Uterus (tissue), 4 donors: Measurements from ENCODE around the gene PSMB5. TPM values are rescaled to one million over a fixed set of nuclear protein-coding genes. Genes with fewer than 3 reads are reported as not detected.

Experiments used
- DNase-seq, 2 donors: peaks; one replicate each; pipeline ENCODE4 v3.0.0-alpha.2; 2019 to 2020
- H3K27ac ChIP-seq, 2 donors: fragments of 200-600 bp; sonication (generic); 1 replicate in 1 of 2; 2 replicates in 1 of 2; pipeline ENCODE4 v1.5.1; 2016 to 2018
- H3K27me3 ChIP-seq, 2 donors: fragments of 200-600 bp; sonication (generic); one replicate each; pipeline ENCODE4 v1.5.1; 2018 to 2019; ENCODE audit warnings: control low read depth in 1 of 2
- H3K36me3 ChIP-seq, 2 donors: fragments of 200-600 bp; sonication (generic); one replicate each; pipeline ENCODE4 v1.5.1; 2019; ENCODE audit warnings: control low read depth in 1 of 2
- H3K4me1 ChIP-seq, 2 donors: fragments of 200-600 bp; sonication (generic); one replicate each; pipeline ENCODE4 v1.5.1; 2018 to 2019; ENCODE audit warnings: control low read depth in 1 of 2
- H3K4me3 ChIP-seq, 2 donors: fragments of 200-600 bp; sonication (generic); 1 replicate in 1 of 2; 2 replicates in 1 of 2; pipeline ENCODE4 v1.5.1; 2018 to 2019; ENCODE audit warnings: mild to moderate bottlenecking in 1 of 2
- H3K9me3 ChIP-seq, 2 donors: fragments of 200-600 bp; sonication (generic); one replicate each; pipeline ENCODE4 v1.5.1; 2019; ENCODE audit warnings: control low read depth in 1 of 2
- POLR2A ChIP-seq, 2 donors: fragments of 450-650 bp; IDR thresholded peaks; one replicate each; pipeline ENCODE4 v1.6.1; 2016; ENCODE audit warnings: antibody characterized with exemption in 2 of 2, mild to moderate bottlenecking in 1 of 2, moderate library complexity in 1 of 2
- intact Hi-C: fragments of 100-400 bp; cut with DNase I; formaldehyde crosslinking; loops from one replicate; pipeline ENCODE4 v1.15.1; 2023; ENCODE audit warnings: low total_unique reads
- total RNA-seq, 4 donors: library from RNA; depleted of rRNA in 3 of 4; stranded (reverse); fragments of >200 nt in 3 of 4; gene quantifications; one replicate each; pipeline versions ENCODE4 v1.1.0 to v1.2.4, GENCODE V29; 2014 to 2023
- TF ChIP-seq, protein P1 (sequence below), 4 experiments: fragments of 200-600 bp in 2 of 4; fragments of 450-650 bp in 2 of 4; sonication (generic) in 2 of 4; IDR thresholded peaks; one replicate each; pipeline ENCODE4 v1.5.1; 2016 to 2019; ENCODE audit warnings: antibody characterized with exemption in 4 of 4, mild to moderate bottlenecking in 2 of 4, moderate library complexity in 1 of 4
- donor health status: DM: yes; HTN: yes; CAD: no.

Gene PSMB5
- total RNA-seq, 4 donors from 2014 or later, result 18.4 to 121 (median 92.0) TPM

GRCh38 chr14:23047034-23047634, 12.4 kb upstream of the PSMB5 start:
- intact Hi-C loops, result no loop called here

DNA sequence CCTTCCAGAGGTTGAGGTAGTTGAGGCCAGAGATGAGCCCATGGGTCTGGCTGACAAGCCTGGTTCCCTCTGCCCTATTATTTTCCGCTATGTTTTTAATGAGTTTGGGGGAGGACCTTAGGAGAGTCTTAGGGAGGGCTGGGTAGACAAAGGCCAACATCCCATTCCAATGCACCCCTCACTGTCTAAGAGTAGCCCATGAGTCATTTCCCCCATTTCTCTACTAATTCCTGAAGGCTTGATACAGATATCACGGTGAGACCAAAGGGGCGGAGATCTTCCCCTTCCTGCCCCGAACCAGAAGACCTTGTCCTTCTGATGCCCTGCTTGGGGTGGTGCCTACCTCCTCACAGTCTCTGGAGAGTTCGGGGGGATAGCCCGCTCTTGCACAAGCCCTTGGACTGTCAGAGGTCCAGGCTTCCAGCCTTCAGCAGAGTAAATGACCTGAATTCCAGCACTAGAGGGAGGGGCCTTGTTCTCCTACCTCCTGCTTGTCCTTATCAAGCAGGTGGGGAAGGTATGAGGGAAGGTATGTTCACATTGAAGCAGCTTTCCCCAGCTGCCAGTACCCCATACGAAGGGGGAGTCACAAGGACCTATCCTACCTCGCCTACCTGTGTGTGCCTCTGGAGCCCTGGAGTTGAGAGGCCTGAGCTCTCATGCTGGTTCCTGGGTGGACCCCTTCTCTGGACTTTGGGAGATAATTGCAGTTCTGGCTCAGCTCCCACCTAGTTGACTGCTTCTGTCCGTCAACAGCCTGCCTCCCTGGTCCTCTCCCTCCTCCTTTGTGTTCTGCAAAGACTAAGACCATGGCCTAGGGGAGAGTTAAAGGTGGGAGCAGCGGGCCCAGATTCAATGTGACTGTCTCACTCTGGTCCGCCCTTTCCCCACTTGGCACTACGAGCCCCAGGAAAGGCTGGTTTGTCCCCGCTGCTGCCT, 11.0 kb upstream of the PSMB5 start:
- H3K4me3 ChIP-seq, result no peak overlapping the region
- no peaks in the 10 kb centered on the region for H3K9me3 ChIP-seq
- peak in 1 of 2 donors; percentile 43 for DNase-seq
- no peaks in the 10 kb centered on the region for H3K36me3 ChIP-seq
- H3K4me1 ChIP-seq, result no peaks in the 10 kb centered on the region
- no peak for TF ChIP-seq POLR2A (IDR thresholded peaks at IDR 0.05)
- TF ChIP-seq, protein P1, sequence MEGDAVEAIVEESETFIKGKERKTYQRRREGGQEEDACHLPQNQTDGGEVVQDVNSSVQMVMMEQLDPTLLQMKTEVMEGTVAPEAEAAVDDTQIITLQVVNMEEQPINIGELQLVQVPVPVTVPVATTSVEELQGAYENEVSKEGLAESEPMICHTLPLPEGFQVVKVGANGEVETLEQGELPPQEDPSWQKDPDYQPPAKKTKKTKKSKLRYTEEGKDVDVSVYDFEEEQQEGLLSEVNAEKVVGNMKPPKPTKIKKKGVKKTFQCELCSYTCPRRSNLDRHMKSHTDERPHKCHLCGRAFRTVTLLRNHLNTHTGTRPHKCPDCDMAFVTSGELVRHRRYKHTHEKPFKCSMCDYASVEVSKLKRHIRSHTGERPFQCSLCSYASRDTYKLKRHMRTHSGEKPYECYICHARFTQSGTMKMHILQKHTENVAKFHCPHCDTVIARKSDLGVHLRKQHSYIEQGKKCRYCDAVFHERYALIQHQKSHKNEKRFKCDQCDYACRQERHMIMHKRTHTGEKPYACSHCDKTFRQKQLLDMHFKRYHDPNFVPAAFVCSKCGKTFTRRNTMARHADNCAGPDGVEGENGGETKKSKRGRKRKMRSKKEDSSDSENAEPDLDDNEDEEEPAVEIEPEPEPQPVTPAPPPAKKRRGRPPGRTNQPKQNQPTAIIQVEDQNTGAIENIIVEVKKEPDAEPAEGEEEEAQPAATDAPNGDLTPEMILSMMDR (IDR thresholded peaks at IDR 0.05), result no peak
- intact Hi-C loops, result no loop called here
- H3K27me3 ChIP-seq, result no peaks in the 10 kb centered on the region
- peak overlapping the region; percentile 36 to 52 for H3K27ac ChIP-seq

More at GRCh38 chr14:23047034-23047634, 12.4 kb upstream of the PSMB5 start:
- H3K4me1 ChIP-seq, result no peaks in the 10 kb centered on the region
- TF ChIP-seq POLR2A (IDR thresholded peaks at IDR 0.05), result no peak
- TF ChIP-seq, protein P1 (IDR thresholded peaks at IDR 0.05), result no peak
- no peak overlapping the region for H3K4me3 ChIP-seq
- peak overlapping the region; percentile 24 to 52 for H3K27ac ChIP-seq
- H3K9me3 ChIP-seq, result no peaks in the 10 kb centered on the region
- no peaks in the 10 kb centered on the region for H3K36me3 ChIP-seq
- DNase-seq, result no peak
- no peaks in the 10 kb centered on the region for H3K27me3 ChIP-seq

- H3K4me3 ChIP-seq, result no peak overlapping the region
- H3K36me3 ChIP-seq, result no peaks in the 10 kb centered on the region
- H3K9me3 ChIP-seq, result no peaks in the 10 kb centered on the region
- no peaks in the 10 kb centered on the region for H3K27me3 ChIP-seq
- no peaks in the 10 kb centered on the region for H3K4me1 ChIP-seq
- TF ChIP-seq, protein P1 (IDR thresholded peaks at IDR 0.05), result no peak
- no peak for TF ChIP-seq POLR2A (IDR thresholded peaks at IDR 0.05)
- intact Hi-C loops, result no loop called here
- peak overlapping the region in 1 of 2 donors; percentile 33 for H3K27ac ChIP-seq
- DNase-seq, result no peak
Measured at GRCh38 chr14:23044840-23045239, 10.1 kb upstream of the PSMB5 start.

- H3K4me1 ChIP-seq, result no peaks in the 10 kb centered on the region
- H3K36me3 ChIP-seq, result no peaks in the 10 kb centered on the region
- no peaks in the 10 kb centered on the region for H3K27me3 ChIP-seq
- H3K4me3 ChIP-seq, result no peak overlapping the region
- no peak overlapping the region for H3K27ac ChIP-seq
- intact Hi-C loops, result no loop called here
- no peak for TF ChIP-seq POLR2A (IDR thresholded peaks at IDR 0.05)
- TF ChIP-seq, protein P1 (IDR thresholded peaks at IDR 0.05), result no peak
- H3K9me3 ChIP-seq, result no peaks in the 10 kb centered on the region
- DNase-seq, result no peak
Measured at GRCh38 chr14:23043754-23044153, 9.1 kb upstream of the PSMB5 start.

GRCh38 chr14:23043145-23043544, 8.4 kb upstream of the PSMB5 start:
- no peaks in the 10 kb centered on the region for H3K36me3 ChIP-seq
- no peak overlapping the region for H3K27ac ChIP-seq
- H3K27me3 ChIP-seq, result no peaks in the 10 kb centered on the region
- no peak for DNase-seq
- no peaks in the 10 kb centered on the region for H3K4me1 ChIP-seq
- TF ChIP-seq, protein P1 (IDR thresholded peaks at IDR 0.05), result no peak
- no peak for TF ChIP-seq POLR2A (IDR thresholded peaks at IDR 0.05)
- no peak overlapping the region for H3K4me3 ChIP-seq
- intact Hi-C loops, result no loop called here
- no peaks in the 10 kb centered on the region for H3K9me3 ChIP-seq
